SK-N-SH treated with all-trans-retinoic acid at 6 μM for 48 hours (cell line): ENCODE data around the gene TRAPPC3.

Experiments used
- ARNTL ChIP-seq: fragments of 450-650 bp; formaldehyde crosslinking; IDR thresholded peaks from 2 replicates; pipeline ENCODE4 v1.5.0; 2020; ENCODE audit warnings: low read depth, mild to moderate bottlenecking, moderate library complexity, borderline replicate concordance
- CREB5 ChIP-seq: fragments of 250-450 bp; sonication (Bioruptor Pico); IDR thresholded peaks from 2 replicates; pipeline ENCODE4 v1.5.1; 2020; ENCODE audit warnings: low read depth, mild to moderate bottlenecking, moderate library complexity
- ESRRG ChIP-seq: fragments of 250-450 bp; sonication (Bioruptor Pico); IDR thresholded peaks from 2 replicates; pipeline ENCODE4 v1.6.1; 2021; ENCODE audit warnings: mild to moderate bottlenecking
- ISL1 ChIP-seq: fragments of 250-450 bp; sonication (Bioruptor Pico); IDR thresholded peaks from 2 replicates; pipeline ENCODE4 v2.1.2; 2022; ENCODE audit warnings: mild to moderate bottlenecking, moderate library complexity
- OSR1 ChIP-seq: fragments of 250-450 bp; sonication (Bioruptor Pico); IDR thresholded peaks from 2 replicates; pipeline ENCODE4 v1.8.0; 2022; ENCODE audit warnings: moderate library complexity, mild to moderate bottlenecking, inconsistent platforms
- RARB ChIP-seq: fragments of 250-450 bp; sonication (Bioruptor Pico); IDR thresholded peaks from 2 replicates; pipeline ENCODE4 v1.8.0; 2021; ENCODE audit warnings: mild to moderate bottlenecking, moderate library complexity
- ZFP3 ChIP-seq: fragments of 250-450 bp; sonication (Bioruptor Pico); IDR thresholded peaks from 2 replicates; pipeline ENCODE4 v1.5.0; 2020; ENCODE audit warnings: mild to moderate bottlenecking, moderate library complexity
- TF ChIP-seq, protein P1 (sequence below): fragments of 250-450 bp; sonication (Bioruptor Pico); IDR thresholded peaks from 2 replicates; pipeline ENCODE4 v1.8.0; 2020; ENCODE audit warnings: mild to moderate bottlenecking, moderate library complexity, borderline replicate concordance

DNA sequence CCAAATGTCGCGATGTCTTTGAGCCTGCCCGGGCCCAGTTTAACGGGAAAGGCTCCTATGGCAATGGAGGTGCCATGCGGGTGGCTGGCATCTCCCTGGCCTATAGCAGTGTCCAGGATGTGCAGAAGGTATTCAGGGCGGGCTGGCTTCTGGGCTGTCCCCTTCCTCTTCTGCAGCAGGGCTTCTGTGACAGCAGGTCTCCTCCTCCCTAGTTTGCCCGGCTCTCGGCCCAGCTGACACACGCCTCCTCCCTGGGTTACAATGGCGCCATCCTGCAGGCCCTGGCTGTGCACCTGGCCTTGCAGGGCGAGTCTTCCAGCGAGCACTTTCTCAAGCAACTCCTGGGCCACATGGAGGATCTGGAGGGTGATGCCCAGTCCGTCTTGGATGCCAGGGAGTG is 57.6 kb downstream of the TRAPPC3 start:
- TF ChIP-seq ZFP3 (CRISPR knock-in tag): no peak
- TF ChIP-seq, protein P1, sequence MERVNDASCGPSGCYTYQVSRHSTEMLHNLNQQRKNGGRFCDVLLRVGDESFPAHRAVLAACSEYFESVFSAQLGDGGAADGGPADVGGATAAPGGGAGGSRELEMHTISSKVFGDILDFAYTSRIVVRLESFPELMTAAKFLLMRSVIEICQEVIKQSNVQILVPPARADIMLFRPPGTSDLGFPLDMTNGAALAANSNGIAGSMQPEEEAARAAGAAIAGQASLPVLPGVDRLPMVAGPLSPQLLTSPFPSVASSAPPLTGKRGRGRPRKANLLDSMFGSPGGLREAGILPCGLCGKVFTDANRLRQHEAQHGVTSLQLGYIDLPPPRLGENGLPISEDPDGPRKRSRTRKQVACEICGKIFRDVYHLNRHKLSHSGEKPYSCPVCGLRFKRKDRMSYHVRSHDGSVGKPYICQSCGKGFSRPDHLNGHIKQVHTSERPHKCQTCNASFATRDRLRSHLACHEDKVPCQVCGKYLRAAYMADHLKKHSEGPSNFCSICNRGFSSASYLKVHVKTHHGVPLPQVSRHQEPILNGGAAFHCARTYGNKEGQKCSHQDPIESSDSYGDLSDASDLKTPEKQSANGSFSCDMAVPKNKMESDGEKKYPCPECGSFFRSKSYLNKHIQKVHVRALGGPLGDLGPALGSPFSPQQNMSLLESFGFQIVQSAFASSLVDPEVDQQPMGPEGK (CRISPR knock-in tag): no peak
- TF ChIP-seq ISL1 (CRISPR knock-in tag): no peak
- no peak for TF ChIP-seq RARB (CRISPR knock-in tag)
- no peak for TF ChIP-seq CREB5 (CRISPR knock-in tag)
- TF ChIP-seq OSR1 (CRISPR knock-in tag): no peak
- no peak for TF ChIP-seq ESRRG
- TF ChIP-seq ARNTL (CRISPR knock-in tag): no peak
